A673 (cell line): Measurements from ENCODE around the gene CCDC172. TPM values are rescaled to one million over a fixed set of nuclear protein-coding genes. Genes with fewer than 3 reads are reported as not detected.

Experiments used
- BruUV-seq: library from RNA; stranded (reverse); fragments of 400-500 nt; replicated peaks from 2 replicates; lab custom pipeline; 2021; lab: Mats Ljungman, UMichigan
- CTCF ChIA-PET: fragments of 300-600 bp; sonication (Branson Sonifier 250); formaldehyde crosslinking; loops from one replicate; lab custom pipeline; 2022; ENCODE audit warnings: antibody characterized with exemption; lab: Charles Lee
- POLR2A ChIA-PET: fragments of 300-600 bp; sonication (Branson Sonifier 250); formaldehyde crosslinking; loops from one replicate; lab custom pipeline; 2022; ENCODE audit warnings: antibody characterized with exemption; ENCODE audit not compliant: low non-redundant PET; lab: Charles Lee
- DNase-seq: peaks from one replicate; pipeline ENCODE4 v3.0.0-alpha.2; 2015; ENCODE audit warnings: low spot score
- H3K27ac ChIP-seq: fragments of 200-600 bp; sonication (generic); 2 replicates; pipeline ENCODE4 v1.5.1; 2016; ENCODE audit warnings: mixed run types, low read depth, mild to moderate bottlenecking, mixed read lengths, antibody characterized with exemption, low read length; ENCODE audit not compliant: poor library complexity, severe bottlenecking
- H3K27me3 ChIP-seq: fragments of 200-600 bp; sonication (generic); replicated peaks from 2 replicates; pipeline ENCODE4 v1.6.1; 2017; ENCODE audit warnings: mixed run types, low read depth, mild to moderate bottlenecking, mixed read lengths, antibody characterized with exemption, low read length; ENCODE audit not compliant: insufficient read depth, poor library complexity
- H3K36me3 ChIP-seq: fragments of 200-600 bp; sonication (generic); 2 replicates; pipeline ENCODE4 v1.6.1; 2016; ENCODE audit warnings: mixed run types, mild to moderate bottlenecking, mixed read lengths, antibody characterized with exemption, low read length; ENCODE audit not compliant: insufficient read depth, poor library complexity, severe bottlenecking
- H3K4me1 ChIP-seq: fragments of 200-600 bp; sonication (generic); 2 replicates; pipeline ENCODE4 v1.6.1; 2017; ENCODE audit warnings: mixed run types, mild to moderate bottlenecking, mixed read lengths, antibody characterized with exemption, low read length; ENCODE audit not compliant: insufficient read depth, poor library complexity, severe bottlenecking
- H3K4me3 ChIP-seq: fragments of 200-600 bp; sonication (generic); 2 replicates; pipeline ENCODE4 v1.5.1; 2016; ENCODE audit warnings: low read depth, mixed run types, mild to moderate bottlenecking, mixed read lengths, low read length; ENCODE audit not compliant: poor library complexity, severe bottlenecking
- H3K9me3 ChIP-seq: fragments of 200-600 bp; sonication (generic); 2 replicates; pipeline ENCODE4 v1.6.1; 2016; ENCODE audit warnings: mixed run types, low read depth, mild to moderate bottlenecking, mixed read lengths, antibody characterized with exemption, low read length; ENCODE audit not compliant: poor library complexity, severe bottlenecking
- EZH2 ChIP-seq: fragments of 200-600 bp; sonication (generic); IDR thresholded peaks from 2 replicates; pipeline ENCODE4 v1.6.1; 2017; ENCODE audit warnings: borderline replicate concordance, low read depth, mild to moderate bottlenecking, mixed read lengths, antibody characterized with exemption, low read length; ENCODE audit not compliant: poor library complexity, severe bottlenecking
- intact Hi-C: fragments of 100-400 bp; cut with micrococcal nuclease; formaldehyde crosslinking; loops from one replicate; pipeline ENCODE4 v1.10.0; 2022; ENCODE audit not compliant: unreplicated experiment
- total RNA-seq: library from RNA; stranded (reverse); gene quantifications from 2 replicates; pipeline ENCODE4 v1.2.3, GENCODE V29; 2021
- TF ChIP-seq, protein P1 (sequence below): fragments of 300-800, 200-600 bp; sonication (generic); conservative IDR thresholded peaks from 2 replicates; pipeline ENCODE4 v1.5.1; 2017; ENCODE audit warnings: low read depth, mild to moderate bottlenecking, antibody characterized with exemption, low read length, moderate library complexity, mixed read lengths

Gene CCDC172
- total RNA-seq, 1 experiment from 2014 or later, result not detected

DNA sequence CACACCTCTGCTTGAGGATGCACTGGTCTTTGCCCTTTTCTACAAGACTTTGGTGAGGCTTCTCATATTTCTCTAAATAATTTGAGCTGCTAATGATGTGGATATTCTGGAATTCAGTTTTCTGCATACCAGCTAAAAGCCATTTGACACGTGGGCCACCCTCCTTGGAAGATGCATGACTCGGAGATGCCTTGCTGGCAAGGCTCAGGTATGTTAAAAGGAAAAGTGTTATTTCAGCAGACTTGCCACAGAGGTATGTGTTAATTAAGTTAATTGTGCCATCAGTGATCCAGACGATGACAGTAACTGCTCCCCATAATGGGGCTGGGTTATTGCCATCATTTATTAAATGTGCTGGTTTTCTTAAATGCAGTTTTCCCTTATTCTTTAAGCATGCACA is 42.5 kb upstream of the CCDC172 start:
- no TSS peak for BruUV-seq
- CTCF ChIA-PET, result no interaction called here

DNA sequence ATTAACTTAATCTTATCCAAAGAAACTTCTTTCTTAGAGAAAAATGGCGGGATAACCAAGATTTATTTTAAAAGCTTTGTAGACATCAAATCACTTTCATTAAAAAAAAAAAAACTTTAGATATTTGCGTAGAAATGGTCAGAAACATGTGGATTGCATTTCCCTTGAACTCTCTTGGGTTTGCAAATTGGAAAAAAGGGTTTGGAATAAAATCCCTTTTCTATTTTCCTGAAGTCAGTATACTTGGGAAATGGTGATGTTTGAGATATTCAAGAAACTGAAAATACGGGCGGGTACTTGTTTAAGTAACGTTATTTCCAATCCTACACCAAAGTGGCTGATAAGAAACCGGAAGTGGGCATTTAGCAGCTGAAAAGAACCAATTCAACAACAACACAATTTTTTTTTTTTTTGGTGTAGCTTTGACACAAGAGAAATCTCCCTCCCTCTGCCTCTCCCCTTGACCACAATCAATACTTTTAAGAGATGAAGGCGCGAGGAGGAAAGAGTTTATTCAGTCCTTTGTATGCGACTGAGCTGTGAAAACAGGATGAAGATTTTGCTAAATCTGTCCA is 37.5 kb upstream of the CCDC172 start:
- intact Hi-C loops, result no loop called here
- Histone ChIP-seq H3K9me3 (no peaks in the 10 kb centered on the region), H3K4me1 (no peaks in the 10 kb centered on the region), H3K4me3 (no peak overlapping the region), H3K36me3 (no peaks in the 10 kb centered on the region), H3K27me3 (peaks cover 53% of the 10 kb centered on the region), H3K27ac (no peak overlapping the region)
- no TSS peak for BruUV-seq
- CTCF ChIA-PET, result no interaction called here
- TF ChIP-seq, protein P1, sequence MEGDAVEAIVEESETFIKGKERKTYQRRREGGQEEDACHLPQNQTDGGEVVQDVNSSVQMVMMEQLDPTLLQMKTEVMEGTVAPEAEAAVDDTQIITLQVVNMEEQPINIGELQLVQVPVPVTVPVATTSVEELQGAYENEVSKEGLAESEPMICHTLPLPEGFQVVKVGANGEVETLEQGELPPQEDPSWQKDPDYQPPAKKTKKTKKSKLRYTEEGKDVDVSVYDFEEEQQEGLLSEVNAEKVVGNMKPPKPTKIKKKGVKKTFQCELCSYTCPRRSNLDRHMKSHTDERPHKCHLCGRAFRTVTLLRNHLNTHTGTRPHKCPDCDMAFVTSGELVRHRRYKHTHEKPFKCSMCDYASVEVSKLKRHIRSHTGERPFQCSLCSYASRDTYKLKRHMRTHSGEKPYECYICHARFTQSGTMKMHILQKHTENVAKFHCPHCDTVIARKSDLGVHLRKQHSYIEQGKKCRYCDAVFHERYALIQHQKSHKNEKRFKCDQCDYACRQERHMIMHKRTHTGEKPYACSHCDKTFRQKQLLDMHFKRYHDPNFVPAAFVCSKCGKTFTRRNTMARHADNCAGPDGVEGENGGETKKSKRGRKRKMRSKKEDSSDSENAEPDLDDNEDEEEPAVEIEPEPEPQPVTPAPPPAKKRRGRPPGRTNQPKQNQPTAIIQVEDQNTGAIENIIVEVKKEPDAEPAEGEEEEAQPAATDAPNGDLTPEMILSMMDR, result no peak
- no peak for TF ChIP-seq EZH2
- POLR2A ChIA-PET, result no interaction called here
- no peak for DNase-seq

More for the DNA sequence above, 42.5 kb upstream of the CCDC172 start:
- no peaks in the 10 kb centered on the region for H3K36me3 ChIP-seq
- intact Hi-C loops, result no loop called here
- no peak for TF ChIP-seq EZH2
- TF ChIP-seq, protein P1, result no peak
- no peak for DNase-seq
- H3K4me3 ChIP-seq, result no peak overlapping the region
- POLR2A ChIA-PET, result no interaction called here
- H3K27me3 ChIP-seq, result peaks cover 69% of the 10 kb centered on the region
- H3K4me1 ChIP-seq, result no peaks in the 10 kb centered on the region
- H3K27ac ChIP-seq, result no peak overlapping the region
- H3K9me3 ChIP-seq, result no peaks in the 10 kb centered on the region

DNA sequence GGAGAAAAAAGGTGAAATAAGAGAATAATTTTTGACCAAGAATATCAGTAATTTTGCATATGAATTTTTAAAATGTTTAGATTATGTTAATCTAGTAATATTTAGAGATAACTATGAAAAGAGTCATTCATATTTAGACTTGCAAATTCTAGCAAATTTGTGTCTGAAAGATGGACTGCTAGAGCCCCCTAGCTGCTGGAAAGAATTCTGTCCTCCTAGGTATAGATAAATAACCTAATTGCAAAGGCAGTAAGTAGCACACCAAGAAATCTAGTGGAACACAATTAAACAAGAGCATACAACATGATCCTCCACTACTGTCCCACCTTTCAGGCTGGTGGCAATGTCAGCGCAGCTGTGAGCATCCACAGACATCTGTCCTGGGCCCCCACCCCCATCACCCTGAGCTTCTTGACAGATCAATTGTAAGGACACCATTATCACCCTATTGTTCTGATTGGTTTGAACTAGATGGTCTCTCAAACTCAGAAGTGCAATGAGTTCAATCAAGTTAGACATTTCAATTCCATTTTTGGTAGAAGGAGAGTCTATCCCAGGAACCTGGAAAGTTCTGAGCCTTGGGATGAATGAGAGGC is 36.2 kb upstream of the CCDC172 start:
- POLR2A ChIA-PET, result no interaction called here
- peak; percentile 63 for DNase-seq
- Histone ChIP-seq H3K4me1 (no peaks in the 10 kb centered on the region), H3K36me3 (no peaks in the 10 kb centered on the region), H3K9me3 (no peaks in the 10 kb centered on the region), H3K27ac (no peak overlapping the region), H3K4me3 (no peak overlapping the region), H3K27me3 (peaks cover 58% of the 10 kb centered on the region)
- TF ChIP-seq, protein P1, result peak; percentile 75
- TF ChIP-seq EZH2, result no peak
- BruUV-seq, result no TSS peak
- CTCF ChIA-PET, result interaction anchor here (1.0 to 1.4 kb wide), 2 partner anchors 581 to 582 kb away, joined by 3 to 4 read pairs; no protein-coding TSS in a partner anchor
- intact Hi-C loops, result loop anchor here (1.0 to 2.0 kb wide), 3 partner anchors 489 to 855 kb away; no protein-coding TSS in a partner anchor
